K562 (cell line): ENCODE data around the gene JKAMP. TPM values are rescaled to one million over a fixed set of nuclear protein-coding genes. Genes with fewer than 3 reads are reported as not detected.

ENCODE experiments used
- ATAC-seq: fragments of 200-7000 bp; cut with Tn5 transposase; 3 replicates; pipeline ENCODE4 v1.9.1; 2020; ENCODE audit warnings: moderate library complexity
- BruUV-seq: library from RNA; stranded (reverse); fragments of 400-500 nt; replicated peaks from 2 replicates; lab custom pipeline; 2021; lab: Mats Ljungman, UMichigan
- CTCF ChIA-PET: fragments of 300-600 bp; formaldehyde crosslinking; extraction: SDS; loops from one replicate; lab custom pipeline; 2021; ENCODE audit warnings: low intra/inter-chr PET ratio; lab: Yijun Ruan, JAX
- POLR2A ChIA-PET: fragments of 300-600, 350-650 bp; sonication (Branson Sonifier 250); formaldehyde crosslinking; extraction: SDS; loops from one replicate; lab custom pipeline; 2021; ENCODE audit warnings: antibody characterized with exemption, inconsistent platforms; lab: Yijun Ruan, JAX
- DNase-seq, 4 experiments: peaks; one replicate each; pipeline versions ENCODE4 v3.0.0 to v3.0.0-alpha.2; 2011 to 2018; ENCODE audit warnings: low spot score in 3 of 4, mixed read lengths in 3 of 4; ENCODE audit errors: extremely low read depth in 1 of 4
- FAIRE-seq: peaks from 2 replicates; lab custom pipeline; 2011; peaks lifted over from hg19 to GRCh38; lab: Jason Lieb, UNC
- H2AFZ ChIP-seq: 2 replicates; pipeline ENCODE4 v1.6.0; 2011; ENCODE audit warnings: low read depth, low read length, control low read depth, inconsistent platforms
- H3K27ac ChIP-seq: fragments of 200-600 bp; 3 replicates; pipeline ENCODE4 v1.8.0; 2011; ENCODE audit warnings: low read depth, mild to moderate bottlenecking, control low read depth, inconsistent platforms, low read length, moderate library complexity, mixed read lengths; ENCODE audit errors: extremely low read depth
- H3K27me3 ChIP-seq, 2 experiments: fragments of 300-600 bp in 1 of 2; 2 replicates in 1 of 2; 3 replicates in 1 of 2; pipeline versions ENCODE4 v1.6.0 to v1.8.0; 2011; ENCODE audit warnings: inconsistent platforms in 2 of 2, low read length in 2 of 2, mild to moderate bottlenecking in 1 of 2, mixed read lengths in 1 of 2, moderate library complexity in 1 of 2; ENCODE audit not compliant: control insufficient read depth in 2 of 2, insufficient read depth in 2 of 2
- H3K36me3 ChIP-seq: fragments of 300-600 bp; 3 replicates; pipeline ENCODE4 v1.8.0; 2011; ENCODE audit warnings: mild to moderate bottlenecking, low read length, inconsistent platforms; ENCODE audit not compliant: control insufficient read depth, insufficient read depth
- H3K4me1 ChIP-seq, 2 experiments: fragments of 200-600 bp in 1 of 2; replicated peaks in 1 of 2; 2 replicates in 1 of 2; 3 replicates in 1 of 2; pipeline versions ENCODE4 v1.5.1 to v1.8.0; 2011; ENCODE audit warnings: inconsistent platforms in 2 of 2, low read length in 2 of 2, mild to moderate bottlenecking in 1 of 2, mixed read lengths in 1 of 2, moderate library complexity in 1 of 2; ENCODE audit not compliant: control insufficient read depth in 2 of 2, insufficient read depth in 2 of 2
- H3K4me2 ChIP-seq: 2 replicates; pipeline ENCODE4 v1.6.1; 2011; ENCODE audit warnings: low read length, control low read depth, inconsistent platforms, mixed read lengths; ENCODE audit not compliant: insufficient read depth
- H3K4me3 ChIP-seq: fragments of 200-600 bp; sonication (generic), shearing (Covaris generic); 2 replicates; pipeline ENCODE4 v1.5.1; 2016; ENCODE audit warnings: control low read depth, inconsistent platforms
- H3K79me2 ChIP-seq: fragments of 200-600 bp; 3 replicates; pipeline ENCODE4 v1.8.0; 2011; ENCODE audit warnings: low read length, inconsistent platforms; ENCODE audit not compliant: control insufficient read depth, insufficient read depth
- H3K9ac ChIP-seq, 2 experiments: 2 replicates each; pipeline versions ENCODE4 v1.6.0 to v1.6.1; 2011; ENCODE audit warnings: low read depth in 2 of 2, low read length in 2 of 2, control low read depth in 1 of 2, inconsistent platforms in 1 of 2, mild to moderate bottlenecking in 1 of 2, mixed read lengths in 1 of 2; ENCODE audit not compliant: insufficient read depth in 1 of 2
- H3K9me1 ChIP-seq: one replicate; pipeline ENCODE4 v1.6.0; 2011; ENCODE audit warnings: inconsistent platforms, mild to moderate bottlenecking, low read length, moderate library complexity; ENCODE audit not compliant: control insufficient read depth, insufficient read depth
- H3K9me3 ChIP-seq: replicated peaks from 2 replicates; pipeline ENCODE4 v1.5.1; 2011; ENCODE audit warnings: low read depth, low read length, inconsistent platforms; ENCODE audit not compliant: control insufficient read depth, insufficient read depth
- H4K20me1 ChIP-seq: replicated peaks from 2 replicates; pipeline ENCODE4 v1.6.1; 2011; ENCODE audit warnings: low read length, inconsistent platforms, mixed read lengths; ENCODE audit not compliant: control insufficient read depth, insufficient read depth
- CEBPB ChIP-seq: fragments of 450-650 bp; IDR thresholded peaks from 2 replicates; pipeline ENCODE4 v1.6.1; 2016; ENCODE audit warnings: missing genetic modification characterization, missing compliant biosample characterization
- HMGN3 ChIP-seq: IDR thresholded peaks from 2 replicates; pipeline ENCODE4 v1.6.1; 2011; ENCODE audit warnings: borderline replicate concordance, low read depth, mild to moderate bottlenecking, mixed read lengths, low read length; ENCODE audit not compliant: insufficient read length; ENCODE audit errors: extremely low read depth
- RBM25 ChIP-seq: fragments of 200-400 bp; formaldehyde crosslinking; IDR thresholded peaks from 2 replicates; pipeline ENCODE4 v1.6.1; 2018; ENCODE audit warnings: low read length, low read depth, moderate library complexity; ENCODE audit not compliant: severe bottlenecking
- SMARCA5 ChIP-seq: fragments of 450-650 bp; IDR thresholded peaks from 2 replicates; pipeline ENCODE4 v1.6.1; 2016
- WGBS: fragments of 100-300 bp; shearing (Covaris generic); methylation state at CpG from one replicate; pipeline ENCODE4 v1.1.6; 2016; ENCODE audit warnings: low coverage, mixed read lengths; ENCODE audit not compliant: insufficient coverage; ENCODE audit errors: missing lambda C conversion rate; 5-methylcytosine and 5-hydroxymethylcytosine counted together
- in situ Hi-C: fragments of 300-500 bp; cut with MboI; formaldehyde crosslinking; loops from 4 replicates; pipeline ENCODE4 v1.15.0; 2018; ENCODE audit warnings: inconsistent platforms, mixed read lengths
- intact Hi-C: fragments of 100-400 bp; cut with micrococcal nuclease; formaldehyde crosslinking; loops from 2 replicates; pipeline ENCODE4 v1.14.2; 2022
- polyA plus RNA-seq, 8 experiments: library from polyadenylated mRNA; depleted of rRNA in 4 of 8; stranded (reverse) in 5 of 8; unstranded in 3 of 8; fragments of >200 nt; fragmentation: Nextera tagmentation in 2 of 8; fragmentation: Illumina TruSeq in 1 of 8; extraction: Ambion mirVana in 2 of 8; extraction: Trizol in 1 of 8; gene quantifications; 2 replicates each; pipeline versions ENCODE4 v1.2.1 to v1.2.3, GENCODE V29; 2011 to 2014; ENCODE audit warnings: inconsistent platforms in 1 of 8, missing spikeins in 1 of 8
- total RNA-seq, 7 experiments: library from RNA; depleted of rRNA in 6 of 7; stranded (reverse); fragments of >200 nt in 6 of 7; fragmentation: Illumina TruSeq in 2 of 7; extraction: Trizol in 2 of 7; gene quantifications; 2 replicates each; pipeline versions ENCODE4 v1.2.1 to v1.2.3, GENCODE V29; 2011 to 2021; ENCODE audit warnings: low replicate concordance in 1 of 7
- TF ChIP-seq, protein P1 (sequence below): fragments of 250-450 bp; sonication (Bioruptor Pico); IDR thresholded peaks from 2 replicates; pipeline ENCODE4 v1.5.0; 2022; ENCODE audit warnings: mild to moderate bottlenecking

The JKAMP gene
- total and polyA plus RNA-seq, 9 of the 15 experiments (the other 6 are each of a cell fraction or from before 2014, with no cell fraction given), result 19.3 to 119 (median 33.8) TPM

DNA sequence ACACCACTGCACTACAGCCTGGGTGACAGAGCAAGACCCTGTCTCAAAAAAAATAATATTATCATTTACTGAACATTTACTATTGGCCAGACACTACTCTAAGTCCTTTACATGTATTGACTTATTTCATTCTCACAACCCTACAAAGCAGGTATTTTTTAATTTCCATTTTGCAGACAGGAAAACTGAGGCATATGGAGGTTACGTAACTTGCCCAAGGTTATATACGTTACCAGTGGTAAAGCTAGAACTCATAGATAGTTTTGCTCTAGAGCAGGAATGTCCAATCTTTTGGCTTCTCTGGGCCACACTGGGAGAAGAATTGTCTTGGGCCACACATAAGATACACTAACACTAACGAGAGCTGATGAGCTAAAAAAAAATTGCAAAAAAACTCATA, 5.8 kb upstream of the JKAMP start:
- TF ChIP-seq RBM25, result peak; percentile 53
- no peak for TF ChIP-seq SMARCA5
- TF ChIP-seq CEBPB (tag), result peak; percentile 22; the same call in 1 of the 2 replicates
- TF ChIP-seq HMGN3, result no peak
- ATAC-seq (no peak), DNase-seq (no peak), FAIRE-seq (no peak)
- in situ Hi-C loops (no loop called here), intact Hi-C loops (no loop called here)
- Histone ChIP-seq H3K4me3 (no peak overlapping the region), H2AFZ (no peak overlapping the region), H3K27me3 (no peaks in the 10 kb centered on the region), H3K9me1 (no peaks in the 10 kb centered on the region), H3K4me1 (peaks cover 4 to 20% of the 10 kb centered on the region in 2 experiments; a peak in 3 of 5 replicates), H4K20me1 (no peaks in the 10 kb centered on the region; the same call in none of the 2 replicates), H3K79me2 (peaks cover 36% of the 10 kb centered on the region), H3K27ac (no peak overlapping the region), H3K4me2 (no peak overlapping the region), H3K9ac (no peak overlapping the region), H3K36me3 (peaks cover 59% of the 10 kb centered on the region), H3K9me3 (no peaks in the 10 kb centered on the region)
- ChIA-PET CTCF (no interaction called here), POLR2A (no interaction called here)
- 89% methylated on average over 3 of the region's 3 CpGs for WGBS
- no TSS peak for BruUV-seq

DNA sequence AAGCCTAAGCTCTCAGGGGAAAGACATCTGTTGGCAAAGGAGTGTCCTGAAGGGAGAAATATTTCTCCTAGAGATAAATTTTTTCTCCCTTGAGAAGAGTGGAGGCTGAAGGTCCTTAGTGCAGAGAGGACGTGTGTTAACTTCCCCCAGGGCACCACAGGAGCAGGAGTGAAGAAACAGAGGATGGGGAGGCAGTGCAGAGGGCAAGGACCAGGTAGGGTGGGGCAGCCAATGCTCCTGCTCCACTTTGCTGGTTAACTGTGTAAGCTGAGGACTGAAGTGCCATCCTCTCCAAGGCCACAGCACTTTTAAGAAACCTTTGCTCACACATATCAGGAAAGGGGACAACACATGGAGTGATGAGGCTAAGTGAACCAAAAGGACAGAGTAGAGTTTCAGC, 4.2 kb upstream of the JKAMP start:
- Histone ChIP-seq H2AFZ (no peak overlapping the region), H3K9ac (no peak overlapping the region), H3K4me3 (no peak overlapping the region), H3K4me1 (peaks cover 11 to 20% of the 10 kb centered on the region in 2 experiments; a peak in 4 of 5 replicates), H3K9me3 (no peaks in the 10 kb centered on the region), H4K20me1 (no peaks in the 10 kb centered on the region; the same call in none of the 2 replicates), H3K36me3 (peaks cover 47% of the 10 kb centered on the region), H3K27me3 (no peaks in the 10 kb centered on the region), H3K27ac (no peak overlapping the region), H3K79me2 (peaks cover 52% of the 10 kb centered on the region), H3K9me1 (no peaks in the 10 kb centered on the region), H3K4me2 (no peak overlapping the region; the same call in 1 of the 2 replicates)
- ChIA-PET POLR2A (no interaction called here), CTCF (no interaction called here)
- FAIRE-seq (no peak), DNase-seq (no peak), ATAC-seq (no peak)
- TF ChIP-seq, protein P1, sequence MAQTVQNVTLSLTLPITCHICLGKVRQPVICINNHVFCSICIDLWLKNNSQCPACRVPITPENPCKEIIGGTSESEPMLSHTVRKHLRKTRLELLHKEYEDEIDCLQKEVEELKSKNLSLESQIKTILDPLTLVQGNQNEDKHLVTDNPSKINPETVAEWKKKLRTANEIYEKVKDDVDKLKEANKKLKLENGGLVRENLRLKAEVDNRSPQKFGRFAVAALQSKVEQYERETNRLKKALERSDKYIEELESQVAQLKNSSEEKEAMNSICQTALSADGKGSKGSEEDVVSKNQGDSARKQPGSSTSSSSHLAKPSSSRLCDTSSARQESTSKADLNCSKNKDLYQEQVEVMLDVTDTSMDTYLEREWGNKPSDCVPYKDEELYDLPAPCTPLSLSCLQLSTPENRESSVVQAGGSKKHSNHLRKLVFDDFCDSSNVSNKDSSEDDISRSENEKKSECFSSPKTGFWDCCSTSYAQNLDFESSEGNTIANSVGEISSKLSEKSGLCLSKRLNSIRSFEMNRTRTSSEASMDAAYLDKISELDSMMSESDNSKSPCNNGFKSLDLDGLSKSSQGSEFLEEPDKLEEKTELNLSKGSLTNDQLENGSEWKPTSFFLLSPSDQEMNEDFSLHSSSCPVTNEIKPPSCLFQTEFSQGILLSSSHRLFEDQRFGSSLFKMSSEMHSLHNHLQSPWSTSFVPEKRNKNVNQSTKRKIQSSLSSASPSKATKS (CRISPR knock-in tag), result no peak
- in situ Hi-C loops (no loop called here), intact Hi-C loops (no loop called here)
- no TSS peak for BruUV-seq
- WGBS, result 50% methylated on average over 1 of the region's 1 CpG
